Spleen (tissue), 7 donors: Measurements from ENCODE around the gene CADM2.

Experiments used
- CTCF ChIP-seq, 11 experiments: fragments of 200-600 bp in 7 of 11; fragments of 450-650 bp in 4 of 11; sonication (generic) in 4 of 11; IDR thresholded peaks in 8 of 11; conservative IDR thresholded peaks in 3 of 11; 1 replicate in 7 of 11; 2 replicates in 4 of 11; pipeline versions ENCODE4 v1.4.0 to v1.8.0; 2016 to 2021; ENCODE audit warnings: antibody characterized with exemption in 11 of 11, inconsistent platforms in 4 of 11, mild to moderate bottlenecking in 1 of 11
- POLR2A ChIP-seq, 3 donors: fragments of 450-650 bp; IDR thresholded peaks; one replicate each; pipeline ENCODE4 v1.5.1; 2017; ENCODE audit warnings: antibody characterized with exemption in 3 of 3, mild to moderate bottlenecking in 1 of 3
- donor health status: DM: no; HTN: no; CAD: no; lungs with moderate emphysema.
- donor health status: DM: no; HTN: no; CAD: no.
- donor health status: DM: no; HTN: no; CAD: no.

- TF ChIP-seq POLR2A (IDR thresholded peaks at IDR 0.05) (no peak), CTCF (IDR thresholded peaks at IDR 0.05 in 8 of 11, conservative IDR thresholded peaks at IDR 0.05 in 3 of 11) (no peak)
Measured at GRCh38 chr3:84922682-84923081, 36.1 kb upstream of the CADM2 start.
